GM23248 (cell line): ENCODE measurements around the gene SPPL2C.

Experiments used
- EZH2 ChIP-seq: fragments of 200-600 bp; sonication (generic); IDR thresholded peaks from 2 replicates; pipeline ENCODE4 v1.6.1; 2018; ENCODE audit warnings: antibody characterized with exemption, mild to moderate bottlenecking; ENCODE audit not compliant: insufficient read depth, poor library complexity, severe bottlenecking
- EZH2phosphoT487 ChIP-seq: fragments of 200-600 bp; sonication (generic); IDR thresholded peaks from 2 replicates; pipeline ENCODE4 v1.6.1; 2018; ENCODE audit warnings: antibody characterized with exemption, moderate library complexity, mild to moderate bottlenecking, low read depth; ENCODE audit not compliant: insufficient read depth

DNA sequence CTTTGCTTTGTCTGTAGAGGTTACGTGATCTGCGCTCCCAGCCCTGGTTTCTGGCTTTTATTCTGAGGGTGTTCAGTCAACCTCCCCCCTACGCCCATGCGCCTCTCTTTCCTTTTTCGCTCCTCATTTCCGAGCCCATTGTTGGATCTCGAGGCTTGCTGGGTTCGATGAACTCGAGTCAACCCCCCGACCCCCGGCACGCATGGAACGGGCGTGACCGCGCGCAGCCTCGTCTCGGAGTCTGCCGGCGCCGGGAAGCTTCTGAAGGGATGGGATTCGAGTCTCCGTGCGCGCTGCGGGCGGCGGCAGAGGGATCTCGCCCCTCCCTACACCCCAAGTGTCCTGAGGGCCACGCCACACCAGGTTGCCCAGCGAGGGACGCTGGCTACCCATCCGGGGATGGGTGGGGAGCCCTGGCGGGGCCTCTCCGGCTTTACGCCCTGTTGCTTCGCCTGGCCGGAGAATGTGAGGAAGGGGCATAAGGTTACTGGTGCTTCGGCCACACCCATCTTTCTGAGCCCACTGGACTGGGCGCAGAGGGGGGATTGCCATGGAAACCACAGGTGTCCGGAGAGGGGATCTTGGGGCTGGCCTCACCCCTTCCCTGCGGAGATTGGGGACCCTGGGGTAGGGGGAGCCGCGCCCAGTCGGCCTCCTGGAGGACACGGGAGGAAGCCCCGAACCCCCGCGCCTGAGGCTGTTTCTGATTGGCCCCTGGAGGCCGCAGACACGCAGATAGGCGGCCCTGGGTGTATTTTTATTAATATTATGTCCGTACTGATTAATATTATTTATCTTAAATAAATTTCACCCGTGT, 51.5 kb downstream of the SPPL2C start:
- no peak for TF ChIP-seq EZH2
- TF ChIP-seq EZH2phosphoT487: no peak
